IPS-18c (cell line): ENCODE measurements around the gene HSPB6.

ENCODE experiments used
- H3K4me3 ChIP-seq: 2 replicates; pipeline ENCODE4 v1.7.0; 2013; ENCODE audit warnings: low read depth, mild to moderate bottlenecking, low read length, moderate library complexity; ENCODE audit not compliant: insufficient read depth
- H3K9me3 ChIP-seq: one replicate; pipeline ENCODE4 v1.6.1; 2013; ENCODE audit warnings: mild to moderate bottlenecking, low read length, moderate library complexity; ENCODE audit not compliant: control insufficient read depth, insufficient read depth

The HSPB6 gene

DNA sequence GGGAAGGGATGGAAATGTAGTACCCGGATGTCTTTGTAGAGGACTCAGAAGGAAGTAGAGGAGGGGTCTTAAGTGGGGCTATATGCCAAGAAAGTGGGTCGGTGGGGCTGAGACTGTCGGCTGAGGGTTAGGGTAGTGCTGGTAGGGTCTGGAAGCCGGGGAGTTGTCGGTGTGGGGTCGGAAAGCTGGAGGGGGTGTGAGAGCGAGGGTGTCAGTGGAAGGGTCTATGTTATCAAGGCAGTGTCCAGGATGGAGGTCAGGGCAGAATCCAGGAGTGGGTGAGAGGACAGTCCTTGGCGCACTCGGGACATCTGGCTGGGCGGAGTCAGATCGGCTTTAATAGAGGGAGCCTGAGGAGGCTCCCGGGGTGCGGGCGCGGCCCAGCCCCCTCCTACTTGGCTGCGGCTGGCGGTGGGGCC lies 1.7 kb downstream of the HSPB6 start:
- Histone ChIP-seq H3K4me3 (peak overlapping the region; percentile 55), H3K9me3 (no peaks in the 10 kb centered on the region)

- H3K9me3 ChIP-seq = no peaks in the 10 kb centered on the region
- no peak overlapping the region for H3K4me3 ChIP-seq
Observed at GRCh38 chr19:35754370-35755130, 2.3 kb downstream of the HSPB6 start.

DNA sequence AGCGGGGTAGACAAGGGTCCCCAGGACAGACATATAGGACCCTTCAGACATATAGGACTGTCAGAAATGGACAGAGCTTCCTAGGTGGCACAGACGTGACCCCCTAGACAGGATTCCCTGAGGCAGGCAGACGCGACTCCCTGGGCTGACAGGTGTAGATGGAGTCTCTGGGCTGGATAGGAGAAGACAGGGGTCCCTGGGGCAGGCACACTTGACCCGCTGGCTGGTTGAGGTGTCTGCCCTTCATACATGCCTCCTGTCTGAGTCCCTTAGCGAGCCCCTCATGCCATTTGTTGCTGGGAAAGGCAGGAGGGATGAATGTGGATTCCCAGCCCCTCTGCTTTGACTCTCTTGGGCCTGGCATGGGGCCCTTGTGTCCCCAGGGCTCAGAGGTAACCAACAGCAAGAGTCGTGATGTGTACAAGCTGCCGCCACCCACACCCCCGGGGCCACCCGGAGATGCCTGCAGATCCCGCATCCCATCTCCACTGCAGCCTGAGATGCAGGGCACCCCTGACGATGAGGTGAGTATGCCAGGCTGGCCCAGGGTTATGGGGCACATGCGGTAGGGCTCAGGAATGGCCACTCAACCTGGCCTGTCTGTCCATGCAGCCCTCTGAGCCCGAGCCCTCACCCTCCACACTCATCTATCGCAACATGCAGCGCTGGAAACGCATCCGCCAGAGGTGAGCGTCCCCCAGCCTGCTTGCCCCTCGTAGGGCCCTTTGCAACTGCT lies 3.0 kb downstream of the HSPB6 start:
- no peaks in the 10 kb centered on the region for H3K9me3 ChIP-seq
- H3K4me3 ChIP-seq = no peak overlapping the region

DNA sequence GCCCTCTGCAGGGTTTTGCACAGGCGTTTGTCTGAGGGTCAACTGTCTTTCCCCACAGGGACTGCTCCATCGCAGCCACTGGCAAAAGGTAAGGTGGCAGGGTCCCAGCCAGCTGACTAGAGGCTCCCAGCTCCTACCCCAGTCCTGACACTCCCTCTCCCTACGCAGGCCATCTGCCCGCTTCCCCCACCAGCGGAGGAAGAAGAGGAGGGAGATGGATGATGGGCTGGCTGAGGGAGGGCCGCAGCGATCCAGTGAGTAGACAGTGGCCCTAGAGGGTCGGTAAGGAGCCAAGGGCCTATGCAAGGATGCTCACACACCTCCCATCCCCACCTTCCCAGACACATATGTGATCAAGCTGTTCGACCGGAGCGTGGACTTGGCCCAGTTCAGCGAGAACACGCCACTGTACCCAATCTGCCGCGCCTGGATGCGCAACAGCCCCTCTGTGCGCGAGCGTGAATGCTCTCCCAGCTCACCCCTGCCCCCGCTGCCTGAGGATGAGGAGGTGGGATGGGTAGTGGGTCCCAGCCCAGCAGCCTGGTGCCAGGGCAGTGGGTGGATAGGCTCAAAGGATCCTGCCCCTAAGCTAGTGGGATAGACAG lies 4.0 kb downstream of the HSPB6 start:
- Histone ChIP-seq H3K9me3 (no peaks in the 10 kb centered on the region), H3K4me3 (no peak overlapping the region)

GRCh38 chr19:35751839-35752745 lies 4.7 kb downstream of the HSPB6 start:
- no peaks in the 10 kb centered on the region for H3K9me3 ChIP-seq
- H3K4me3 ChIP-seq = no peak overlapping the region

DNA sequence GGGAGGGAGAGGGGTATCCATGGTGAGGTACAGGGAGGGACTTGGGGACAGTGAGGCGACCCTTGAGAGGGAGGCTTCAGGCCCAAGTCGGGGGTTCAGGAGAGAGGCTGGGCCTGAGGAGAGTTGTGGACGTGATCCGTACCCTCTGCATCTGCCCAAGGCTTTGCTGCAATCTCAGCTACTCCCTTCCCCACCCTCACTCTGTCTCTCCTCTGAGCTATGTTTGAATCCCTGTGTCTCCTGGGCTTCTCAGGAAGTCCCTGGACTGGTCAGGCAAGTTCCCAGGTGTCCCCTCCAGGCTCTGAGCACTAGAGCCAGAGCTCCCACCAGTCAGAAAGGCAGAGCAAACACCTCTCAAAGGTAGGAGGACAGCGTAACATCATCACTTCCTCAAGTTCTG lies 6.7 kb downstream of the HSPB6 start:
- Histone ChIP-seq H3K4me3 (no peak overlapping the region), H3K9me3 (no peaks in the 10 kb centered on the region)

- H3K9me3 ChIP-seq = no peaks in the 10 kb centered on the region
- H3K4me3 ChIP-seq = peak within 1 kb of the TSS; percentile 78
Observed at GRCh38 chr19:35748106-35749020, 8.5 kb downstream of the HSPB6 start, which contains the start of gene LIN37. LIN37 (plus strand) TSS chr19:35748576; CDS start chr19:35748725, 149 bp downstream.

- Histone ChIP-seq H3K4me3 (peak overlapping the region; percentile 92), H3K9me3 (no peaks in the 10 kb centered on the region)
Observed at GRCh38 chr19:35746531-35746930, 10.3 kb downstream of the HSPB6 start.

DNA sequence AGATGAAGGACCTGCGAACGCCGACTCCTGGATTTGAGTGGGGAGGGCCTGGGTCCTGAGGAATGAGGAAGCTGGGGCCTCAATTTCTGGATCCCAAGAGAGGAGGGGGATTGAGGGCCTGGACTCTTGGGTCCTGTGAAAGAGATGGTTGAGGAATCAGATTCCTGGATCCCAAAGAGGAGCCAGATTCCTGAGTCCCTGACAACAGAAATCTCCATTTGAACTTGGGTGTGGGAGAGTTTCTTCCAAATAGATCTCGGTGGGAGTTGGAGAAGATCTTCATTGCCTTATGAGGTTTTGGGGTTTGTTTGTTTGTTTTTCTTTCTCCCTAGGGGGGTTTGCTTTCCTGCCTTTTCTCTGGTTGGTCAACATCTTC lies 10.8 kb downstream of the HSPB6 start:
- H3K4me3 ChIP-seq = peak overlapping the region; percentile 92
- H3K9me3 ChIP-seq = no peaks in the 10 kb centered on the region

- peak within 1 kb of the TSS; percentile 92 for H3K4me3 ChIP-seq
- no peaks in the 10 kb centered on the region for H3K9me3 ChIP-seq
Observed at GRCh38 chr19:35745328-35746086, 11.3 kb downstream of the HSPB6 start, which contains the start of the genes PSENEN and U2AF1L4. PSENEN (plus strand) TSS chr19:35745651; CDS start chr19:35745931, 280 bp downstream. U2AF1L4 (minus strand) TSS chr19:35745418; CDS start chr19:35745391, 27 bp downstream.

DNA sequence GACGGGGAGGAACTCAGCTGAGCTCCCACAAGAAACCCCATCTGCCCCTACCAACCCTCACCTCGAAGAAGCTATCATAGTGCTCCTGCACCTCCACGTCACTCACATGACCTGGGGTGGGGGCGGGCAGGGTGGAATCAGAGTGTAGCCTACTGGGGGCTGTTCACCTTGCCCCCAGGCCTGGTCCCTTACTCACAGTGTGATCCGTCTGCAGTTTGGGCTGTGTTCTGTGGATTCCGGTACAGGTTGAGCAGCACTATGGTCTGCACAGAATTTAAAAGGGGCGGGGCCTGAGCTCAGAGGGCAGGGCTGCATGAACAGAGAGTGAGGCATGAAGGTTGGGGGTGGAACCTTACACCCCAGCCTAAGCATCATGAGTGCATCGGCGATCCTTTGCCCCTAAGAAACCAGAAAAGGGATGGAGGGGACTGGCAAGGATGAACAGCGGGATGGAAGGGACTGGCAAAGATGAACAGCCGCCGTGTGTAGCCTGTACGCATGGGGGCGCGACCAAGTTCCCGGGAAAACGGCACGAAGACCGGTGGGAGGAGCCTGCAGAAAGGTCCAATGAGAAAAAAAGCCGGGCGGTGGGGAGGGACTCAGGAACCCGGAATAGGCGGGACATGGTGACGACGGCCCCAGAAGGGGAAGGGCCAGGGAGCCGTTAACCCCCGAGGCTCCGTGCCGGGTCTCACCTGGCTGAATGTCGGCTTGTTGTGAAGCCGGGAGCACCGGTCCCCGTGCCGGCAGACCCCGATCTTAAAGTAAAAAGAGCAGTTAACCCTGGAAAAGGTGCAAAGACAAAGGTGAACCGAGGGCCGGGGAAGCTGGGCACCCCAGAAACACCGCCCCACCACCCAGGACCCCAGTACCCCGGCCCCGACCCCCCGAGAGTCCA lies 12.2 kb downstream of the HSPB6 start:
- Histone ChIP-seq H3K9me3 (no peaks in the 10 kb centered on the region), H3K4me3 (peak overlapping the region; percentile 78)

- Histone ChIP-seq H3K4me3 (peak overlapping the region; percentile 78; the same call in 1 of the 2 replicates), H3K9me3 (no peaks in the 10 kb centered on the region)
Observed at GRCh38 chr19:35743640-35744429, 13.0 kb downstream of the HSPB6 start.

- Histone ChIP-seq H3K4me3 (peak within 1 kb of the TSS; percentile 48), H3K9me3 (no peaks in the 10 kb centered on the region)
Observed at GRCh38 chr19:35742121-35742724, 14.6 kb downstream of the HSPB6 start, which contains the start of gene IGFLR1. IGFLR1 (minus strand) TSS chr19:35742452; CDS start chr19:35741180, 1,272 bp downstream.
